Smooth muscle cell (in vitro differentiated cells): ENCODE results near the gene ZNF362. TPM values are rescaled to one million over a fixed set of nuclear protein-coding genes. Genes with fewer than 3 reads are reported as not detected.

Source experiments
- DNase-seq: peaks from one replicate; lab custom pipeline; 2025; ENCODE audit not compliant: unreplicated experiment; lab: John Stamatoyannopoulos, UW
- H2AFZ ChIP-seq: fragments of 200-600 bp; sonication (generic); 2 replicates; pipeline ENCODE4 v1.6.0; 2016; ENCODE audit warnings: antibody characterized with exemption, low read depth, mild to moderate bottlenecking
- H3F3A ChIP-seq: fragments of 200-600 bp; sonication (generic); 2 replicates; pipeline ENCODE4 v1.6.0; 2017; ENCODE audit warnings: antibody characterized with exemption, low read depth
- H3K27ac ChIP-seq: fragments of 200-600 bp; sonication (generic); 2 replicates; pipeline ENCODE4 v1.5.1; 2016; ENCODE audit warnings: low read depth, mild to moderate bottlenecking
- H3K27me3 ChIP-seq: fragments of 200-600 bp; sonication (generic); 2 replicates; pipeline ENCODE4 v1.6.1; 2016; ENCODE audit warnings: low read depth, mild to moderate bottlenecking
- H3K36me3 ChIP-seq: fragments of 200-600 bp; sonication (generic); 2 replicates; pipeline ENCODE4 v1.5.1; 2016; ENCODE audit warnings: low read depth
- H3K4me1 ChIP-seq: fragments of 200-600 bp; sonication (generic); 2 replicates; pipeline ENCODE4 v1.5.1; 2016; ENCODE audit warnings: low read depth
- H3K4me2 ChIP-seq: fragments of 200-600 bp; sonication (generic); 2 replicates; pipeline ENCODE4 v1.6.0; 2016; ENCODE audit warnings: mild to moderate bottlenecking
- H3K4me3 ChIP-seq: fragments of 200-600 bp; sonication (generic); 2 replicates; pipeline ENCODE4 v1.5.1; 2016; ENCODE audit warnings: mild to moderate bottlenecking
- H3K79me2 ChIP-seq: fragments of 200-600 bp; sonication (generic); 2 replicates; pipeline ENCODE4 v1.6.0; 2016; ENCODE audit warnings: low read depth, mild to moderate bottlenecking
- H3K9ac ChIP-seq: fragments of 200-600 bp; sonication (generic); 2 replicates; pipeline ENCODE4 v1.6.0; 2016; ENCODE audit warnings: low read depth
- H3K9me3 ChIP-seq: fragments of 200-600 bp; sonication (generic); replicated peaks from 2 replicates; pipeline ENCODE4 v1.5.1; 2016; ENCODE audit warnings: low read depth
- H4K20me1 ChIP-seq: fragments of 200-600 bp; sonication (generic); 2 replicates; pipeline ENCODE4 v1.6.0; 2016; ENCODE audit warnings: low read depth
- WGBS: methylation state at CpG from one replicate; pipeline ENCODE4 v1.1.7; 2016; ENCODE audit warnings: low lambda C conversion rate; 5-methylcytosine and 5-hydroxymethylcytosine counted together
- polyA plus RNA-seq: library from polyadenylated mRNA; unstranded; fragments of >200 nt; fragmentation: Nextera tagmentation; extraction: Ambion mirVana; gene quantifications from 2 replicates; pipeline ENCODE4 v1.2.1, GENCODE V29; 2016
- total RNA-seq: library from RNA; depleted of rRNA; stranded (reverse); fragments of >200 nt; gene quantifications from 2 replicates; pipeline ENCODE4 v1.2.3, GENCODE V29; 2014
- TF ChIP-seq, protein P1 (sequence below): fragments of 200-600 bp; sonication (generic); IDR thresholded peaks from 2 replicates; pipeline ENCODE4 v1.5.1; 2017; ENCODE audit warnings: borderline replicate concordance, mild to moderate bottlenecking, antibody characterized with exemption; ENCODE audit not compliant: insufficient read depth, poor library complexity, severe bottlenecking

ZNF362 gene
- total and polyA plus RNA-seq, 2 experiments from 2014 or later: 30.0 to 38.2 TPM

DNA sequence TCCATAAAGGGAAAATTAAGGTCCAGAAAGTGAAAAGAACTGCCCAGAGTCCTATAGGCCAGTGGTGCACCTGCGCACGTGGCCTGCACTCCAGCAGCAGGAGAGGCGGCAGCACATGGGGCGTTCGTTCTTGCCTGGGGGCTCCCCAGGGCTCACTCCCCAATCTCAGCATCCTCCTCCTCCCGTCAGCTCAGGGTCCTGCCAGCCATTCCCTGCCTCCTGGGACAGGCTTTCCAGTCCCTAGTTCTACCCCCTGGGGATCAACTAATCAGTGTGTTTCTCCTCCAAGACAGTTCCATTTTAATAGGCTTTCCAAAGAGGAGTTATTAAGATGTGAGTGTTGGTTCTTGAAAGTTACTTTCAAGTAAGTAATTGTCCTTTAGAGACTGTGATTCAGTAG, 65.8 kb downstream of the ZNF362 start:
- Histone ChIP-seq H3K27me3 (no peaks in the 10 kb centered on the region), H2AFZ (no peak overlapping the region), H3K4me1 (no peaks in the 10 kb centered on the region), H3K9me3 (no peaks in the 10 kb centered on the region), H3K4me3 (no peak overlapping the region), H3K9ac (no peak overlapping the region), H3K27ac (no peak overlapping the region), H3K79me2 (no peaks in the 10 kb centered on the region), H4K20me1 (peaks cover 56% of the 10 kb centered on the region), H3K4me2 (no peak overlapping the region), H3F3A (peaks cover 16% of the 10 kb centered on the region), H3K36me3 (peaks cover 3% of the 10 kb centered on the region)
- TF ChIP-seq, protein P1, sequence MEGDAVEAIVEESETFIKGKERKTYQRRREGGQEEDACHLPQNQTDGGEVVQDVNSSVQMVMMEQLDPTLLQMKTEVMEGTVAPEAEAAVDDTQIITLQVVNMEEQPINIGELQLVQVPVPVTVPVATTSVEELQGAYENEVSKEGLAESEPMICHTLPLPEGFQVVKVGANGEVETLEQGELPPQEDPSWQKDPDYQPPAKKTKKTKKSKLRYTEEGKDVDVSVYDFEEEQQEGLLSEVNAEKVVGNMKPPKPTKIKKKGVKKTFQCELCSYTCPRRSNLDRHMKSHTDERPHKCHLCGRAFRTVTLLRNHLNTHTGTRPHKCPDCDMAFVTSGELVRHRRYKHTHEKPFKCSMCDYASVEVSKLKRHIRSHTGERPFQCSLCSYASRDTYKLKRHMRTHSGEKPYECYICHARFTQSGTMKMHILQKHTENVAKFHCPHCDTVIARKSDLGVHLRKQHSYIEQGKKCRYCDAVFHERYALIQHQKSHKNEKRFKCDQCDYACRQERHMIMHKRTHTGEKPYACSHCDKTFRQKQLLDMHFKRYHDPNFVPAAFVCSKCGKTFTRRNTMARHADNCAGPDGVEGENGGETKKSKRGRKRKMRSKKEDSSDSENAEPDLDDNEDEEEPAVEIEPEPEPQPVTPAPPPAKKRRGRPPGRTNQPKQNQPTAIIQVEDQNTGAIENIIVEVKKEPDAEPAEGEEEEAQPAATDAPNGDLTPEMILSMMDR: no peak
- DNase-seq: no peak
- WGBS: 97% methylated on average over 6 of the region's 6 CpGs

GRCh38 chr1:33322870-33323585, 66.7 kb downstream of the ZNF362 start:
- TF ChIP-seq, protein P1: no peak
- 98% methylated on average over 10 of the region's 10 CpGs for WGBS

GRCh38 chr1:33323663-33324477, 67.6 kb downstream of the ZNF362 start:
- H3K4me3 ChIP-seq: no peak overlapping the region
- H3K9me3 ChIP-seq: no peaks in the 10 kb centered on the region
- peaks cover 20% of the 10 kb centered on the region for H3F3A ChIP-seq
- TF ChIP-seq, protein P1: no peak
- H3K79me2 ChIP-seq: no peaks in the 10 kb centered on the region
- no peaks in the 10 kb centered on the region for H3K27me3 ChIP-seq
- H4K20me1 ChIP-seq: peaks cover 74% of the 10 kb centered on the region
- no peak overlapping the region for H3K27ac ChIP-seq
- DNase-seq: no peak
- WGBS: 89% methylated on average over 14 of the region's 14 CpGs
- no peak overlapping the region for H3K4me2 ChIP-seq
- H3K36me3 ChIP-seq: peaks cover 9% of the 10 kb centered on the region
- H3K4me1 ChIP-seq: no peaks in the 10 kb centered on the region
- H2AFZ ChIP-seq: no peak overlapping the region
- H3K9ac ChIP-seq: no peak overlapping the region

More at GRCh38 chr1:33322870-33323585, 66.7 kb downstream of the ZNF362 start:
- peaks cover 66% of the 10 kb centered on the region for H4K20me1 ChIP-seq
- no peak for DNase-seq
- no peak overlapping the region for H3K9ac ChIP-seq
- H3K27me3 ChIP-seq: no peaks in the 10 kb centered on the region
- H3K36me3 ChIP-seq: peaks cover 3% of the 10 kb centered on the region
- H2AFZ ChIP-seq: no peak overlapping the region
- no peaks in the 10 kb centered on the region for H3K4me1 ChIP-seq
- H3K79me2 ChIP-seq: no peaks in the 10 kb centered on the region
- no peak overlapping the region for H3K4me3 ChIP-seq
- H3K27ac ChIP-seq: no peak overlapping the region
- no peak overlapping the region for H3K4me2 ChIP-seq
- H3K9me3 ChIP-seq: no peaks in the 10 kb centered on the region
- H3F3A ChIP-seq: peaks cover 12% of the 10 kb centered on the region
